Fibroblast of the aortic adventitia (primary cell): ENCODE data around the gene SHMT1. TPM values are rescaled to one million over a fixed set of nuclear protein-coding genes. Genes with fewer than 3 reads are reported as not detected.

Experiments used
- DNase-seq: peaks from one replicate; pipeline ENCODE4 v3.0.0-alpha.2; 2010; ENCODE audit warnings: low read depth
- H3K4me3 ChIP-seq: 2 replicates; pipeline ENCODE4 v1.5.1; 2011; ENCODE audit warnings: low read depth, mild to moderate bottlenecking, control low read depth, low read length, moderate library complexity
- total RNA-seq: library from RNA; depleted of rRNA; stranded (reverse); fragments of >200 nt; gene quantifications from 2 replicates; pipeline ENCODE4 v1.2.3, GENCODE V29; 2012; ENCODE audit warnings: low replicate concordance
- TF ChIP-seq, protein P1 (sequence below): IDR thresholded peaks from 2 replicates; pipeline ENCODE4 v1.5.1; 2011; ENCODE audit warnings: mild to moderate bottlenecking, low read length, control low read depth, inconsistent platforms; ENCODE audit not compliant: insufficient read depth

SHMT1 gene
- total RNA-seq, 1 donor: 20.3 TPM

DNA sequence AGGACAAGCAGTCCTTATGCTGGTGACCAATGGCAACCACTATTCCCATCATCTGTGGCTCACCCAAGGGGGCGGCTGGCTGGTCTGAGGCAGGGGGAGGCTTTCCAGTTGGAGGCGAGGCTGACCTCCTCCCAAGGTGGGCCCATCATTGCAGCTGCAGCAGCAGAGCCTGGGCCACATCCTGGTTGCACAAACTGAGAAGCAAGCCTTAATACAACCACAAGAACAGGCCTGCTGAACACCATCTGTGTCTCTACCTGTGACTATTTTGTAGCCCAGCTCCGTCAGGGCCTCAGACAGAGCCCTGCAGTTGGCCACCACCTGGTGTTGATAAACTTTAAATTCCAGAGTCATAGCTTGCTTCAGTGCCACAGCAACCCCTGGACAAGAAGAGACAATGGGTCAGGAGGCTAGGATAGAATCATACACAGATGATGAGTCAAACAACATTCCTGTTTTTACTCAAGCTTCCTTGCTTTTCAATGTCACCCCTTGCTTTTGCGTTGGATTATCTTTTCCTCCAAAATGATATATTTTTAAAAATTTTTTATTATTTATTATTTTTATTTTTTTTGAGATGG is 30.4 kb downstream of the SHMT1 start:
- no peak overlapping the region for H3K4me3 ChIP-seq
- TF ChIP-seq, protein P1, sequence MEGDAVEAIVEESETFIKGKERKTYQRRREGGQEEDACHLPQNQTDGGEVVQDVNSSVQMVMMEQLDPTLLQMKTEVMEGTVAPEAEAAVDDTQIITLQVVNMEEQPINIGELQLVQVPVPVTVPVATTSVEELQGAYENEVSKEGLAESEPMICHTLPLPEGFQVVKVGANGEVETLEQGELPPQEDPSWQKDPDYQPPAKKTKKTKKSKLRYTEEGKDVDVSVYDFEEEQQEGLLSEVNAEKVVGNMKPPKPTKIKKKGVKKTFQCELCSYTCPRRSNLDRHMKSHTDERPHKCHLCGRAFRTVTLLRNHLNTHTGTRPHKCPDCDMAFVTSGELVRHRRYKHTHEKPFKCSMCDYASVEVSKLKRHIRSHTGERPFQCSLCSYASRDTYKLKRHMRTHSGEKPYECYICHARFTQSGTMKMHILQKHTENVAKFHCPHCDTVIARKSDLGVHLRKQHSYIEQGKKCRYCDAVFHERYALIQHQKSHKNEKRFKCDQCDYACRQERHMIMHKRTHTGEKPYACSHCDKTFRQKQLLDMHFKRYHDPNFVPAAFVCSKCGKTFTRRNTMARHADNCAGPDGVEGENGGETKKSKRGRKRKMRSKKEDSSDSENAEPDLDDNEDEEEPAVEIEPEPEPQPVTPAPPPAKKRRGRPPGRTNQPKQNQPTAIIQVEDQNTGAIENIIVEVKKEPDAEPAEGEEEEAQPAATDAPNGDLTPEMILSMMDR: no peak
- no peak for DNase-seq

DNA sequence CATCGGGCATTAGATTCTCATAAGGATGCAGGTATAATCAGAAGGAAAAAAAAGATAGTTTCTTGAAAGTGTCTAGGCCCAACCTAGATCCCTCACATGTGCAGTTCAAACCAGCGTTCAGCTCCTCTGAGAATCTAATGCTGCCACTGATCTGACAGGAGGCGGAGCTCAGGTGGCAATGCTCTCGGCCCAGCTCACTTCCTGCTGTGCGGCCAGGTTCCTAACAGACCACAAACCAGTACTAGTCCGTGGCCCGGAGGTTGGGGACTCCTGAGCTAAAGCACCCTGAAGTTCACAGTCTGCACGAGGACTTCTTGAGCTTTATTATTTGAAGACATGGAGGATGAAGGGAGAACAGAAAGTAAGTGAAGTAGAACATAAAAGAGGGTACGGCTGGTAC is 31.5 kb downstream of the SHMT1 start:
- no peak overlapping the region for H3K4me3 ChIP-seq
- TF ChIP-seq, protein P1: no peak
- no peak for DNase-seq

DNA sequence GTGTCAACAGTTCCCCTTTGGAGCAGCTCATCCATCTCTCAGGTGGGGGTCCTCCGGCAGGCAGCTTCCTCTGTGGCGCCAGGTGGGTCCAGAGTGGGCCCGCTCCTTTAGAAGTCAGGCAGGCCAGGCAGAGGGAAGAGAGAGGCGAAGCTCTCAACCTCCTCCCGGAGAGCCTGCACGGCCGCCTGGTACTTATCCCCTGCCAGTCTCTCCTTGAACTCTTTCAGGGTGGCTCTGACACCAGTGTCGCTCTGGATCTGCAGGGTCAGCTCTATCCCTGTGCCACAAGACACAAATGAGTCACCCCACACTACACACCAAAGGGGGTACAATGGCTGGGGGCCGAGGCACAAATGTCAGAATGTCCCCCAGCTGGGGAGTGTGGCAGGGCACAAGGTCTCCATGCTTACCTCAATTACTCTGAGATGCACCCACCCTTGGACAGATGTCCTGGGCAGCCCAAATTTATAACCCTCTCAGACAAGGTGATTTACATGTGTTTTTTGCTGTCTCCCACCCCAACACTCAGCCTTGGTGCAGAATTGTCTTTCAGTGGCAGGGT is 34.6 kb downstream of the SHMT1 start:
- TF ChIP-seq, protein P1: no peak
- no peak for DNase-seq

DNA sequence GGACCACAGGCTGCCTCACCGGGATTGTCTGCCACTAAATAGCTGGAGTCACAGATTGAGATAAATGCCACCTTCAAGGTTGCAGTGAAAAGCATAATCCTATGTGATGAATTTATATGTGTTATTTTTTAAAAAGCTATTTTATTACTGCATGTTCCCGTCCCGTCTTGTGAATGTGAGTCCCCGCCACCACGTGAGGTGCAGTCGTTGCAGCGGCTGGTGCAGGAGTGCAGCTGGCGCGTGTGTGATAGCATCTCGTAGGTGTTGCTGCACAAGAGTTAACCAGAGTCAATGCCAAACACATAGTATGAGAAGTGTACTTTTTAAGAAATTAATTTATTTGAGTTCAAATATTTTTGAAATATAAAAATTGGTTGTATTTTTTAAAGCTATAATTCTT is 35.8 kb downstream of the SHMT1 start:
- no peak overlapping the region for H3K4me3 ChIP-seq
- TF ChIP-seq, protein P1: no peak
- no peak for DNase-seq

More for the DNA sequence above, 34.6 kb downstream of the SHMT1 start:
- H3K4me3 ChIP-seq: no peak overlapping the region

DNA sequence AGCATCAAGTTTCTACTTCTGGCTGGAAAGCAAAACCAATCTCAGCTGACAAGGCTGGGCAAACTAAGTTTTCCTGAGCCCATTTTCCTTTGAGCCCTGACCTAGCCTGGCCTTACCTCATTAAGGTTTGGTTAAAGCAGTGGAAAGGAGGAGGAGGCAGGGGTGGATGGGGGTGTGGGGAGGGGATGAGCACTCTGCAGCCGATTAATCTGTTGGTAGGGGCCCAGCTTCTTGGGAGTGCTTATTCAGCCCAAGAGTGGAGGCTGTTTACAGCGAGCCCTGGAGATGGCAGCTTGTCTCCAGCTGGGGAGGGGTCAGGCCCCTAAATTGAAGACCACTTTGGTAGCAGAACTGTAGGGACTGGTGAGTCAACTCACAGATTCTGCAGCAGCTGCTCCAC is 36.3 kb downstream of the SHMT1 start:
- H3K4me3 ChIP-seq: no peak overlapping the region
- no peak for DNase-seq
- TF ChIP-seq, protein P1: no peak

DNA sequence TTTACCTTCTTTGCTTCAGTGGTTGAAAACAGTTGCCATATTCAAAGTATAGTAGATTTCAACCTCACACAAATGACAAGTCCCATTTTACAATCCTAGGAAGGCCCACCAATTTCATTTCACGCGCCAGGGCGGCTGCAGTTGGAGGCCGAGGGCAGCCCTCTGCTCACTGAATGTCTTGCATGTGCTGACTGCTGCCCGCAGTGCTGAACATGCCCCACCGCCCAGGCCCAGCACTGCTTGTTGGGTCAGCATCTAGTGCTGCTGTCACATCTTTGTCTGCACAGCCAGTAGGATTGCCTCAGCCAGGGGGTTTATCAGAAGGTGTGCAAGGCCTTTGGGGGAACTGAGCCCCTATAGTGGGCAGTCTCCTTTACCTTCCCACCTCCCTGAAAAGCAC is 36.8 kb downstream of the SHMT1 start:
- TF ChIP-seq, protein P1: no peak
- DNase-seq: no peak

DNA sequence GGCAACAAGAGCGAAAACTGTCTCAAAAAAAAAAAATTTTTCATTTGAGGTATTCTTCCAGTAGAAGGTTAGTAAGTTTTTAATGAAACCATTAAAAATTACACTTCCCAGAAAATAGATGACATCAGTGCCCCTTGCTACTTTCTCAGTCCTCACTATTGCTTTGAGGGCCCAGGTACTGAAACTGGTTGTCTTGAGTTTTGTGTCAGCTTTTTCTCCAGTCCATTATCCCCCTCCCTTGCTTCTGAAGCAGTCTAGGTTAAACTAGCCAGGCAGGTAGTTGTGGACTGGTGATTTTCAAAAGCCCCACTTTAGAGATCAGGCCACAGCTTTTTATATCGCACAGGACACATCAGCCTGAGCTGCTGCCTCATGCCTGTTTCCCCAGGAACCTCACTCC is 37.3 kb downstream of the SHMT1 start:
- TF ChIP-seq, protein P1: no peak
- H3K4me3 ChIP-seq: no peak overlapping the region
- DNase-seq: no peak

More for the DNA sequence above, 36.8 kb downstream of the SHMT1 start:
- H3K4me3 ChIP-seq: no peak overlapping the region
